Measurements from ENCODE around the gene OSBPL6.
"Not testable (repeated sequence)": the region's sequence is repeated elsewhere in the genome, so short reads cannot be mapped to it uniquely, and the experiment has no call there.

GRCh38 chr2:178412453-178412852, 218.1 kb downstream of the OSBPL6 start:
- TF ChIP-seq CTCF, POLR2A (IDR thresholded peaks at IDR 0.05): not testable (repeated sequence)

All from heart left ventricle (tissue), 13 donors.